Stimulated activated CD4-positive, alpha-beta T cell treated with anti-CD3 and anti-CD28 coated beads, Interleukin-15, amount 100 ng/mL, for 48 hours (primary cell): ENCODE measurements around the gene APOBEC3G.
"Not testable (repeated sequence)": the region's sequence is repeated elsewhere in the genome, so short reads cannot be mapped to it uniquely, and the experiment has no call there.

Experiments used
- DNase-seq, 2 donors: peaks; one replicate each; pipeline ENCODE4 v3.0.0-alpha.2; 2020; ENCODE audit warnings: low read depth in 2 of 2

The APOBEC3G gene

GRCh38 chr22:39077026-39077840, at the start of gene APOBEC3G:
Gene APOBEC3G (plus strand): TSS chr22:39077275. CDS start chr22:39077362, 87 bp downstream.
- not testable (repeated sequence) for DNase-seq

GRCh38 chr22:39027717-39028116, 49.4 kb upstream of the APOBEC3G start:
- no peak for DNase-seq

GRCh38 chr22:39028281-39028680, 48.8 kb upstream of the APOBEC3G start:
- DNase-seq: no peak

- no peak for DNase-seq
Observed at GRCh38 chr22:39029227-39029626, 47.8 kb upstream of the APOBEC3G start.

- no peak for DNase-seq
Observed at GRCh38 chr22:39030705-39031104, 46.4 kb upstream of the APOBEC3G start.

GRCh38 chr22:39031434-39032295, 45.4 kb upstream of the APOBEC3G start:
- DNase-seq: not testable (repeated sequence)

GRCh38 chr22:39037071-39037470, 40.0 kb upstream of the APOBEC3G start:
- not testable (repeated sequence) for DNase-seq

GRCh38 chr22:39039306-39040126, 37.6 kb upstream of the APOBEC3G start:
- DNase-seq: no peak

- DNase-seq: not testable (repeated sequence)
Observed at GRCh38 chr22:39040155-39040537, 36.9 kb upstream of the APOBEC3G start.

- DNase-seq: peak; percentile 52
Observed at GRCh38 chr22:39040538-39041296, 36.4 kb upstream of the APOBEC3G start, which contains the start of gene APOBEC3F. Gene APOBEC3F (plus strand): TSS chr22:39040864. CDS start chr22:39040961, 97 bp downstream.

- DNase-seq: no peak
Observed at GRCh38 chr22:39041908-39042307, 35.2 kb upstream of the APOBEC3G start.

GRCh38 chr22:39043063-39043462, 34.0 kb upstream of the APOBEC3G start:
- not testable (repeated sequence) for DNase-seq

- DNase-seq: not testable (repeated sequence)
Observed at GRCh38 chr22:39045136-39045535, 31.9 kb upstream of the APOBEC3G start.

- not testable (repeated sequence) for DNase-seq
Observed at GRCh38 chr22:39049486-39049885, 27.6 kb upstream of the APOBEC3G start.

GRCh38 chr22:39051844-39052495, 25.1 kb upstream of the APOBEC3G start:
- not testable (repeated sequence) for DNase-seq

- no peak for DNase-seq
Observed at GRCh38 chr22:39055658-39056057, 21.4 kb upstream of the APOBEC3G start.

- DNase-seq: not testable (repeated sequence)
Observed at GRCh38 chr22:39061290-39061689, 15.8 kb upstream of the APOBEC3G start.

- not testable (repeated sequence) for DNase-seq
Observed at GRCh38 chr22:39061951-39062350, 15.1 kb upstream of the APOBEC3G start.

- not testable (repeated sequence) for DNase-seq
Observed at GRCh38 chr22:39063904-39064303, 13.2 kb upstream of the APOBEC3G start.
